Tibial nerve (tissue), 4 donors: ENCODE measurements around the gene CKS1B. TPM values are rescaled to one million over a fixed set of nuclear protein-coding genes. Genes with fewer than 3 reads are reported as not detected.

Source experiments
- DNase-seq, 2 donors: peaks; one replicate each; pipeline ENCODE4 v3.0.0-alpha.2; 2019; ENCODE audit warnings: low spot score in 2 of 2
- H3K27ac ChIP-seq, 4 donors: fragments of 200-600 bp; sonication (generic) in 3 of 4; one replicate each; pipeline ENCODE4 v1.5.1; 2017 to 2019; ENCODE audit warnings: mild to moderate bottlenecking in 1 of 4
- H3K27me3 ChIP-seq, 2 donors: fragments of 200-600 bp; sonication (generic) in 1 of 2; one replicate each; pipeline versions ENCODE4 v1.5.1 to v1.6.0; 2017 to 2019
- H3K36me3 ChIP-seq, 3 donors: fragments of 200-600 bp; sonication (generic); one replicate each; pipeline ENCODE4 v1.5.1; 2018 to 2019
- H3K4me1 ChIP-seq, 4 donors: fragments of 200-600 bp; sonication (generic) in 3 of 4; one replicate each; pipeline ENCODE4 v1.5.1; 2017 to 2019
- H3K4me3 ChIP-seq, 4 donors: fragments of 200-600 bp; sonication (generic) in 3 of 4; one replicate each; pipeline ENCODE4 v1.5.1; 2017 to 2019; ENCODE audit warnings: mild to moderate bottlenecking in 1 of 4, moderate library complexity in 1 of 4
- H3K9me3 ChIP-seq, 4 donors: fragments of 200-600 bp; sonication (generic) in 3 of 4; one replicate each; pipeline ENCODE4 v1.5.1; 2017 to 2019
- CTCF ChIP-seq, 5 experiments: fragments of 200-600 bp in 3 of 5; fragments of 450-650 bp in 2 of 5; sonication (generic) in 3 of 5; IDR thresholded peaks; one replicate each; pipeline ENCODE4 v1.5.1; 2016 to 2019; ENCODE audit warnings: antibody characterized with exemption in 5 of 5, mild to moderate bottlenecking in 3 of 5, moderate library complexity in 2 of 5
- EP300 ChIP-seq, 2 donors: sonication (generic); formaldehyde crosslinking; IDR thresholded peaks; one replicate each; pipeline ENCODE4 v1.6.1; 2017; ENCODE audit warnings: antibody characterized with exemption in 2 of 2, mild to moderate bottlenecking in 1 of 2
- POLR2A ChIP-seq, 2 donors: fragments of 450-650 bp; IDR thresholded peaks; one replicate each; pipeline ENCODE4 v1.6.1; 2017; ENCODE audit warnings: antibody characterized with exemption in 2 of 2, mild to moderate bottlenecking in 2 of 2, moderate library complexity in 2 of 2
- WGBS, 2 donors: methylation state at CpG; one replicate each; pipeline ENCODE4 v1.1.5; 2018; 5-methylcytosine and 5-hydroxymethylcytosine counted together
- total RNA-seq, 4 donors: library from RNA; depleted of rRNA; stranded (reverse); fragments of >200 nt; gene quantifications; one replicate each; pipeline ENCODE4 v1.1.0, GENCODE V29; 2016

The CKS1B gene
- total RNA-seq, 4 donors from 2014 or later: 35.2 to 40.5 (median 37.3) TPM

DNA sequence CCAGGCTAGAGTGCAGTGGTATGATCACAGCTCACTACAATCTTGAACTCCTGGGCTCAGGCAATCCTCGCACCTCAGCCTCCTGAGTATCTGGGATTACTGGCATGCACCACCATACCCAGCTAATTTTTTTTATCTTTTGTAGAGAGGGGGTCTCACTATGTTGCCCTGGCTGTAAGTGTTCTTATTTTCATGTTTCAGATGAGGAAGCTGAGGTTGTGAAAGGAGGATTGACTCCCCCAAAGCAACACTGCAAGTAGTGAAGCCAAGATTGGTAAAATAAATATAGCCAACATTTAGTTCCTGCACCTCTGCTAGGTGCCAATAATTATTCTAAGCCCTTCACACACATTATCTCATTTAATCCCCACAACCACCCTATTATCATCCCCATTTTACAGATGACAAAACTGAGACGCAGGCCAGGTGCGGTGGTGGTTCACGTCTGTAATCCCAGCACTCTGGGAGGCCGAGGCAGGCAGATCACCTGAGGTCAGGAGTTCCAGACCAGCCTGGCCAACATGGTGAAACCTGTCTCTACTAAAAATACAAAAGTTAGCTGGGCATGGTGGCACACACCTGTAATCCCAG lies 40.0 kb upstream of the CKS1B start:
- Histone ChIP-seq H3K36me3 (peaks cover 0 to 28% (median 0%) of the 10 kb centered on the region in 3 donors), H3K4me1 (peaks cover 0 to 41% (median 10%) of the 10 kb centered on the region in 4 donors), H3K27ac (no peak overlapping the region), H3K9me3 (no peaks in the 10 kb centered on the region), H3K27me3 (no peaks in the 10 kb centered on the region), H3K4me3 (no peak overlapping the region)
- WGBS, 2 donors: 94 to 96% methylated on average over 5 of the region's 5 CpGs
- TF ChIP-seq EP300 (IDR thresholded peaks at IDR 0.05): no peak
- TF ChIP-seq POLR2A (IDR thresholded peaks at IDR 0.05): no peak
- DNase-seq: no peak

DNA sequence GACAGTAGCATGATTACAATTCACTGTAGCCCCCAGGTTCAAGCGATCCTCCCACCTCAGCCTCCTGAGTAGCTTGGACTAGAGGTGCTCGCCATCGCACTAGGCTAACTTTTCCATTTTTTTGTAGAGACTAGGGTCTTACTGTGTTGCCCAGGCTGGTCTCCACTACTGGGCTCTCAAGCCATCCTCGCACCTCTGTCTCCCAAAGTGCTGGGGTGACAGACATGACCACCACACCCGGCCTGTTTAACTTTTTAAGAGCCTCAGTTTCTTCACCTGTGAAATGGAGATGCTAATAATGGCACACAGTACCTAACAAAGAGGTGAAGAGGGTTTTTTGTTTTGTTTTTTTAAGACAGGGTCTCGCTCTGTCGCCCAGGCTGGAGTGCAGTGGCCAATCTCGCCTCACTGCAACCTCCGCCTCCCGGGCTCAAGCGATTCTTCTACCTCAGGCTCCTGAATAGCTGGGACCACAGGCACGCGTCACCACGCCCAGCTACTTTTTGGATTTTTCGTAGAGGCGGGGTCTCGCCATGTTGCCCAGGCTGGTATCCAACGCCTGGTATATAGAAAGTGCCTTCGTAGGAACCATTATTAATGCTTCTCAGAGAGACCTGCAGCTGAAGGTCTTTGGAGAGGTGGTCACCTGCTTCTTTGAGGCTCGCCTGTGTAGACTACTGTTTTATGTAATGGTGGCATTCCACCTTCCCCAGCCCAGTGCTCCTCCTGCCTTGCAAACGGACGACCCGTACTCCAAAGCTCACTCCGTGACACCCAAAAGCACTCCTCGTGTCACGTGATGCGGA lies 38.5 kb upstream of the CKS1B start:
- Histone ChIP-seq H3K27me3 (no peaks in the 10 kb centered on the region), H3K36me3 (peaks cover 0 to 13% (median 0%) of the 10 kb centered on the region in 3 donors), H3K4me3 (peak overlapping the region; percentile 65 to 72 (median 69)), H3K9me3 (no peaks in the 10 kb centered on the region), H3K27ac (peak overlapping the region; percentile 88 to 100 (median 95)), H3K4me1 (peaks cover 0 to 35% (median 10%) of the 10 kb centered on the region in 4 donors)
- 36 to 40% methylated on average over 27 of the region's 27 CpGs for WGBS, 2 donors
- TF ChIP-seq EP300 (IDR thresholded peaks at IDR 0.05) (no peak), POLR2A (IDR thresholded peaks at IDR 0.05) (no peak), CTCF (IDR thresholded peaks at IDR 0.05) (no peak)
- DNase-seq: no peak

DNA sequence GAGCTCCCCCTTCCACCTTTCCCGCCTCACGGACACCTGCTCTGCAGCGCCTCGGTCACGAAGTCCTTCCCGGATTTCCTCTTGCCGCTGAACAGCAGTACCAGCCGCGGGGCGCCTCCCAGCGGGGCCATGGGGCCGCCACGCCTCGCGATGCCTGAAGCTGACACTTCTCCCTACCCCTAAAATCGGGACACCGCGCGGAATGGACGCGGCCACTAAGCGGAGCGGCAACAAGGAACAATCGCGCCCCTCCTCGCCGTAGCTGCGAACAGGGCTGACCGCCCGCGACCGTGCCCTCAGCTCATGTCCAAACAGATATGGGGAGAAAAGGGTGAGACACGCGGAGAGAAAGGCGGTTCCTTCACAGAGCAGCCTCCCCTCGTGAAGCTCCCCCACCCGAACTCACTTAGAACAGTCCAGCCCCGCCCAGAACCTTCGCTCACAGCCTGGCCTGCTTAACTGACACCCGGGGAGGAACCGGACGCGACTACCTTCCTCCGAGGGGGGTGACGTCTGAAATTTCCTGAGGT lies 37.9 kb upstream of the CKS1B start, which contains the start of gene PMVK:
TSS of gene PMVK (minus strand) at position 165 of the 530 bp plus-strand sequence. CDS start at position 131, 34 bp downstream.
- Histone ChIP-seq H3K27ac (peak within 1 kb of the TSS; percentile 88 to 100 (median 95)), H3K27me3 (no peaks in the 10 kb centered on the region), H3K9me3 (no peaks in the 10 kb centered on the region), H3K36me3 (peaks cover 0 to 7% (median 0%) of the 10 kb centered on the region in 3 donors), H3K4me1 (peaks cover 0 to 40% (median 12%) of the 10 kb centered on the region in 4 donors), H3K4me3 (peak within 1 kb of the TSS; percentile 65 to 72 (median 69))
- TF ChIP-seq EP300 (IDR thresholded peaks at IDR 0.05): peak in 1 of 2 donors; percentile 86
- TF ChIP-seq CTCF (IDR thresholded peaks at IDR 0.05): peak; percentile 23 to 67 (median 45)
- TF ChIP-seq POLR2A (IDR thresholded peaks at IDR 0.05): peak; percentile 17 to 78
- peak; percentile 95 to 97 for DNase-seq
- WGBS, 2 donors: 0 to 1% methylated on average over 30 to 35 of the region's 45 CpGs

DNA sequence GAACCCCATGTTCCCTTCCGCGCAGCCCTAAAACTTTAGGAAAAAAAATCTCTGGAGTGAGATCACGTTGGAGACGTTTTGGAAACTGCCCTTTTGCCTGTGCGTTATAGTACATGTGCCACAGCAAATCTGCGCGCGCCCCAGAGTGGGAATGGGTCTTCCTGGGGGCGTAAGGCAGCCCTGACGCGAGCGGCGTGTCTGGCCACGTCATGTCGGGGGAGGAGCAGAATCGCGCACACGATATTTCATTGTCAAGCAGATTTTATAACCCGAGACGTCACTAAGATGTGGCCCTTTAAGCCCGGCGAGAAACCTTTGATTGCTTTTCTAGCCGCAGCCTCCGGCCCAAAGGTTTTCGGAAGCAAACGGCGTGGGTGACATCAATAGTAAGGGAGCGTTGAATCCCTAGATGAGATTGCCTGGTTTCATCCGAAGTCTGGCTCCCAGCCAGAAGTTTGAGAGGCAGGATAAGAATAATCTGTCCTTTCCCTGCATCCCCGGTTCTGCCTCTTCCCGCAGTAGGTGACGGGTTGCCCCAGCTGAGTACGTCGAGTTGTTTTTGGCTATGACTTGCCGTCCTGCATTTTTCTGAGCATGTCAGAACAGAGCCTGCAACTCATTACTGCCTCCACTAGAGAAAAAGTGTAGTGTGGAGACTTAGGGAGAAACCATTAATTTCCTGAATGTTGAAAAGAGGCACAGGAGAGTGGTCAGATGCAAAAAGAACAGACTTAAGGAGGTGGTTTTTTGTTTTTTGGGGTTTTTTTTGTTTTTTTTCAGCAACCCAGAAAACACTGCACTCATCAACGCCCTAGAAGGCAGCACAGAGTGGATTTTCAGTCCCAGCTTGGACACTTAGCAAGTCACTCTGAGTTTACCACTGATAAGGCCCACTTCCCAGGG lies 37.1 kb upstream of the CKS1B start:
- no peaks in the 10 kb centered on the region for H3K27me3 ChIP-seq
- no peaks in the 10 kb centered on the region for H3K36me3 ChIP-seq
- H3K4me1 ChIP-seq: peaks cover 0 to 47% (median 16%) of the 10 kb centered on the region in 4 donors
- peak; percentile 83 to 85 for DNase-seq
- H3K9me3 ChIP-seq: no peaks in the 10 kb centered on the region
- TF ChIP-seq EP300 (IDR thresholded peaks at IDR 0.05) (peak; percentile 85 to 98), CTCF (IDR thresholded peaks at IDR 0.05) (peak in 4 of 5 experiments; percentile 15 to 57 (median 31)), POLR2A (IDR thresholded peaks at IDR 0.05) (peak; percentile 79 to 84)
- WGBS, 2 donors: 1% methylated on average over 36 of the region's 36 CpGs
- peak overlapping the region; percentile 88 to 100 (median 95) for H3K27ac ChIP-seq
- H3K4me3 ChIP-seq: peak overlapping the region; percentile 65 to 72 (median 69)

DNA sequence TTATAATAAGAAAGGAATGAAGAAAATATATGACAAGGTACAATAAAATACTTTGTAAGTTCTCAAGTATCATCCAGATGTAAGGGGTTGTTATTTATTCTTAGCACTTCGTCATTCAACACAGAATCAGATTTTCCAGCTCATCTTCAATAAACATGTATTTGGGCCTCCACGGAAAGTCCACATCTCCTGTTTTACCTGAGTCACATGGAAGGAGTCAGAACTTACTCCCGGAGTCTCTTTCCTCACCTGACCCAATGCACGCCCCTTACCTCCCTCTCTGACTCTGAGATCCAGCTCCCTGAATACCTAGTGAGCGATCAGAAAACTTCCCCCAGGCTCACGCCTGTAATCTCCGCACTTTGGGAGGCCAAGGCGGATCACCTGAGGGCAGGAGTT lies 36.5 kb upstream of the CKS1B start:
- WGBS, 2 donors: 85 to 86% methylated on average over 8 of the region's 8 CpGs
- Histone ChIP-seq H3K9me3 (no peaks in the 10 kb centered on the region), H3K4me1 (peaks cover 0 to 52% (median 18%) of the 10 kb centered on the region in 4 donors), H3K27me3 (no peaks in the 10 kb centered on the region), H3K36me3 (no peaks in the 10 kb centered on the region), H3K27ac (peak overlapping the region; percentile 88 to 100 (median 95)), H3K4me3 (peak overlapping the region; percentile 65 to 72 (median 69))
- TF ChIP-seq EP300 (IDR thresholded peaks at IDR 0.05) (no peak), CTCF (IDR thresholded peaks at IDR 0.05) (no peak), POLR2A (IDR thresholded peaks at IDR 0.05) (no peak)
- no peak for DNase-seq
